HL-60 (cell line): Measurements from ENCODE around the gene NAPSA.

Experiments
- DNase-seq, 2 experiments: peaks; one replicate each; pipeline ENCODE4 v3.0.0-alpha.2; 2010 to 2020; ENCODE audit warnings: low read depth in 1 of 2, low spot score in 1 of 2
- H3K27ac ChIP-seq: fragments of 250-450 bp; sonication (Bioruptor Pico); replicated peaks from 2 replicates; pipeline ENCODE4 v1.5.1; 2020; ENCODE audit warnings: mild to moderate bottlenecking, moderate library complexity
- H3K27me3 ChIP-seq: fragments of 250-450 bp; sonication (Bioruptor Pico); 2 replicates; pipeline ENCODE4 v1.5.1; 2021; ENCODE audit warnings: mild to moderate bottlenecking, moderate library complexity; ENCODE audit not compliant: insufficient read depth, poor library complexity, severe bottlenecking
- H3K4me3 ChIP-seq: replicated peaks from 2 replicates; pipeline ENCODE4 v1.5.1; 2011; ENCODE audit warnings: mild to moderate bottlenecking, control low read depth, low read length; ENCODE audit not compliant: insufficient read depth
- CTCF ChIP-seq: IDR thresholded peaks from one replicate; pipeline ENCODE4 v1.5.1; 2011; ENCODE audit warnings: low read length, control low read depth, inconsistent platforms; ENCODE audit not compliant: insufficient read depth
- GABPA ChIP-seq: IDR thresholded peaks from 2 replicates; pipeline ENCODE4 v1.6.1; 2012; ENCODE audit warnings: low read depth
- POLR2AphosphoS5 ChIP-seq: IDR thresholded peaks from 2 replicates; pipeline ENCODE4 v1.6.1; 2012; ENCODE audit warnings: low read depth
- REST ChIP-seq: IDR thresholded peaks from 2 replicates; pipeline ENCODE4 v1.6.1; 2012; ENCODE audit warnings: low read depth; ENCODE audit not compliant: insufficient replicate concordance
- SPI1 ChIP-seq: IDR thresholded peaks from 2 replicates; pipeline ENCODE4 v1.6.1; 2012; ENCODE audit warnings: low read depth, mild to moderate bottlenecking, borderline replicate concordance

NAPSA gene

GRCh38 chr19:50327461-50328223, 37.8 kb downstream of the NAPSA start:
- Histone ChIP-seq H3K27me3 (peaks cover 45% of the 10 kb centered on the region), H3K27ac (no peak overlapping the region), H3K4me3 (no peak overlapping the region)
- no peak for DNase-seq
- TF ChIP-seq SPI1, result no peak
- TF ChIP-seq POLR2AphosphoS5, result no peak
- no peak for TF ChIP-seq CTCF
- no peak for TF ChIP-seq REST
- TF ChIP-seq GABPA, result no peak

DNA sequence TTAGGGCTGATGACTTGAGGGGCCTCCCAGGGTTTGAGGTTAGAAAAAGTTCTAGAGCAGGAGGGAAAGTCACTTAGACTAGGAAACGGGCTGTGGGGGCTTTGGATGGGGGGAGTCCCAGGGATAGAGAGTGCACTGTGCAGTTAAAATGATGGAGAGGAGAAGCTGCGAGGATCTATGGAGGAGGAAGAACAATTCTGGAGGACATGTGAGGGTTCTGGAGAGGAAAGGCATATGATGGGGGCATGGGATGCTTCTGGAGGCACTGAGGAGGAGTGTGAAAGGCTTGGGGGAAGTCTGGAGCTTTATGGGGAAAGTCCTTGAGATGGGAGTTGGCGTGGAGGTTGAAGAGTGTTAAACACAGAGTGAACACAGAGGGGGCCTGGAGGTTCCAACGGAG, 38.4 kb downstream of the NAPSA start:
- no peak for DNase-seq
- Histone ChIP-seq H3K4me3 (no peak overlapping the region), H3K27me3 (peaks cover 42% of the 10 kb centered on the region), H3K27ac (no peak overlapping the region)
- TF ChIP-seq SPI1 (no peak), REST (no peak), CTCF (no peak), POLR2AphosphoS5 (no peak), GABPA (no peak)

DNA sequence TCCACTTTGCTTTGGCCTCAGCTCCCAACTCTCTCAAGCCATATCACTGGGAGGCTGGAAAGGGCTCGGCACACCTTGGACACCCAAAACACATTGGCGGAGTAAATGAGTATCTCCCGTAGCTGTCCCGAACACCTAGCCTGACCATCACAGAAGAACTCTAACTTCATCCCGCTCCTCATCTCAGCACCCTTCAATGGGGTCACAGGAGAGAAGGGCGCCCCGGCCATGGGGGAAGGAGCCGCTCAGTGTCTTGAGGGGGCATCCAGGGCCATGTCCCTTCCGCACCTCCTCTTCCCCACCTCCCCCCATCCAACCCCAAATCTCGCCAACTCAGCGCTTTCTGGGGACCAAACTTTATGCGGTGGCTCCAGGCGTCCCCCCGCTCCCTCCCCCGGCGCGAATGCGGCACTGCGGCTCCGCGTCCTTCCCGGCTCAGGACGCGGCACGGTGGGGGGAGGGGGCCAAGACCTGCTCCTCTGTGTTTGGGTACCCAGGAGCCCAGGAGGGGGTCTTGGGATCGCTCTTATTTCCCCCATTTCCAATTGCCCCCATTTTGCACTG, 39.3 kb downstream of the NAPSA start:
- no peak for TF ChIP-seq CTCF
- TF ChIP-seq POLR2AphosphoS5, result no peak
- TF ChIP-seq GABPA, result no peak
- DNase-seq, result no peak
- Histone ChIP-seq H3K27ac (no peak overlapping the region), H3K4me3 (no peak overlapping the region), H3K27me3 (peaks cover 37% of the 10 kb centered on the region)
